IMR-90 (cell line): ENCODE measurements around the gene ESYT1. TPM values are rescaled to one million over a fixed set of nuclear protein-coding genes. Genes with fewer than 3 reads are reported as not detected.

Source experiments
- SMC3 ChIP-seq: fragments of 150-350 bp; IDR thresholded peaks from 2 replicates; pipeline ENCODE4 v1.6.1; 2016; ENCODE audit warnings: low read depth, mild to moderate bottlenecking, antibody characterized with exemption, low read length, moderate library complexity
- USF2 ChIP-seq: fragments of 150-350 bp; IDR thresholded peaks from 2 replicates; pipeline ENCODE4 v1.6.1; 2017; ENCODE audit warnings: mild to moderate bottlenecking, antibody characterized with exemption, low read length, low read depth
- polyA plus RNA-seq, 3 experiments: library from polyadenylated mRNA; depleted of rRNA; stranded (reverse); fragments of >200 nt; gene quantifications; 2 replicates each; pipeline ENCODE4 v1.2.3, GENCODE V29; 2012; ENCODE audit warnings: low replicate concordance in 1 of 3
- total RNA-seq: library from RNA; depleted of rRNA; stranded (reverse); fragments of >200 nt; gene quantifications from 2 replicates; pipeline ENCODE4 v1.2.3, GENCODE V29; 2012

The ESYT1 gene
- total and polyA plus RNA-seq, 2 of the 4 experiments (the other 2 are of a cell fraction): 150 to 153 TPM

DNA sequence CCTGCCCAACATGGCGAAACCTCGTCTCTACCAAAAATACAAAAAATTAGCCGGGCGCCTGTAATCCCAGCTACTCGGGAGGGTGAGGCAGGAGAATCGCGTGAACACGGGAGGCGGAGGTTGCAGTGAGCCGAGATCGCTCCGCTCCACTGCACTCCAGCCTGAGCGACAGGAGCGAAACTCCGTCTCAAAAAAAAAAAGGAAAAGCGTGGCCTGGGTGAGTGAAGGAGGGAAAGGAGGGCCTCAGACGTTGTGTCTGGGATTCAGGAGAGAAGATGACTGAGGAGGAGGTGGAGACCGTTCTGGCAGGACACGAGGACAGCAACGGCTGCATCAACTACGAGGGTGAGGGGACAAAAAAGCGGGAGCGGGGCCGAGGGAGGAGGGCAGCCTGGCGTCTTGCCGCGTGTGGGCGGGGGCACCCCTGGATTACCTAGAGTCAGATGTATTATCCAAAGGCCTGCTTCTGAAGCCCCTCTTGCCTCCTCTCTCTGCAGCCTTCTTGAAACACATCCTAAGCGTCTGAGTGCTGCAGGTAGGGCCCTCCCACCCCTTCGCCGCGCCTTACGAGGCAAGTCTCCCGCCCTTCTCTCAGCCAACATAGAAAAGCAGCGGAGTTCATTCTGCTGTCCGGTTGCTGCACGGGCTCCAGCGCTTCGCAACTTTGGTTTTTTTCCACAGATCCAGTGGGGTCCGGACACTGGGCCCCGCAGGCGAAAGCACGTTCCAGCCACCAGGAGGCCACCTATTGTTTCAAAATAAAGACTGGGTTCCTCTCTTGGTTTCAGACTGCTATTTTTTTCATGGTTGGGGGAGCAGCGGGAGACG lies 29.3 kb downstream of the ESYT1 start (continued):
- no peak for TF ChIP-seq USF2
- TF ChIP-seq SMC3: no peak
